Transverse colon (tissue), 4 donors: Measurements from ENCODE around the gene TBC1D17.

Source experiments
- POLR2A ChIP-seq: fragments of 450-650 bp; IDR thresholded peaks from one replicate; pipeline ENCODE4 v1.6.1; 2016; ENCODE audit warnings: antibody characterized with exemption, mild to moderate bottlenecking, moderate library complexity
- POLR2AphosphoS5 ChIP-seq, 3 donors: sonication (generic); formaldehyde crosslinking; IDR thresholded peaks; one replicate each; pipeline ENCODE4 v1.6.1; 2016; ENCODE audit warnings: antibody characterized with exemption in 3 of 3
- TF ChIP-seq, protein P1 (sequence below), 5 experiments: fragments of 200-600 bp in 3 of 5; fragments of 450-650 bp in 2 of 5; sonication (generic) in 3 of 5; IDR thresholded peaks; 1 replicate in 2 of 5; 2 replicates in 3 of 5; pipeline ENCODE4 v1.5.1; 2016 to 2017; ENCODE audit warnings: antibody characterized with exemption in 5 of 5, inconsistent platforms in 3 of 5, mild to moderate bottlenecking in 2 of 5, moderate library complexity in 1 of 5

GRCh38 chr19:49887037-49887664, 9.6 kb downstream of the TBC1D17 start:
- TF ChIP-seq POLR2A: no peak
- TF ChIP-seq, protein P1, sequence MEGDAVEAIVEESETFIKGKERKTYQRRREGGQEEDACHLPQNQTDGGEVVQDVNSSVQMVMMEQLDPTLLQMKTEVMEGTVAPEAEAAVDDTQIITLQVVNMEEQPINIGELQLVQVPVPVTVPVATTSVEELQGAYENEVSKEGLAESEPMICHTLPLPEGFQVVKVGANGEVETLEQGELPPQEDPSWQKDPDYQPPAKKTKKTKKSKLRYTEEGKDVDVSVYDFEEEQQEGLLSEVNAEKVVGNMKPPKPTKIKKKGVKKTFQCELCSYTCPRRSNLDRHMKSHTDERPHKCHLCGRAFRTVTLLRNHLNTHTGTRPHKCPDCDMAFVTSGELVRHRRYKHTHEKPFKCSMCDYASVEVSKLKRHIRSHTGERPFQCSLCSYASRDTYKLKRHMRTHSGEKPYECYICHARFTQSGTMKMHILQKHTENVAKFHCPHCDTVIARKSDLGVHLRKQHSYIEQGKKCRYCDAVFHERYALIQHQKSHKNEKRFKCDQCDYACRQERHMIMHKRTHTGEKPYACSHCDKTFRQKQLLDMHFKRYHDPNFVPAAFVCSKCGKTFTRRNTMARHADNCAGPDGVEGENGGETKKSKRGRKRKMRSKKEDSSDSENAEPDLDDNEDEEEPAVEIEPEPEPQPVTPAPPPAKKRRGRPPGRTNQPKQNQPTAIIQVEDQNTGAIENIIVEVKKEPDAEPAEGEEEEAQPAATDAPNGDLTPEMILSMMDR (IDR thresholded peaks at IDR 0.05): no peak
- no peak for TF ChIP-seq POLR2AphosphoS5 (IDR thresholded peaks at IDR 0.05)
